G401 (cell line): ENCODE results near the gene CCL21. TPM values are rescaled to one million over a fixed set of nuclear protein-coding genes. Genes with fewer than 3 reads are reported as not detected.
"Not testable (repeated sequence)": the region's sequence is repeated elsewhere in the genome, so short reads cannot be mapped to it uniquely, and the experiment has no call there.

Experiments
- DNase-seq: peaks from one replicate; pipeline ENCODE4 v3.0.0-alpha.2; 2015; ENCODE audit warnings: low spot score
- in situ Hi-C: cut with HindIII; loops from 2 replicates; pipeline ENCODE4 v1.10.0; 2016; ENCODE audit warnings: low sequenced_read_pairs, mixed read lengths
- total RNA-seq: library from RNA; depleted of rRNA; stranded (reverse); fragments of >200 nt; shearing (Covaris generic); gene quantifications from 2 replicates; pipeline ENCODE4 v1.2.3, GENCODE V29; 2014; rRNA removed

CCL21 gene
- total RNA-seq = not detected in 2 replicates

DNA sequence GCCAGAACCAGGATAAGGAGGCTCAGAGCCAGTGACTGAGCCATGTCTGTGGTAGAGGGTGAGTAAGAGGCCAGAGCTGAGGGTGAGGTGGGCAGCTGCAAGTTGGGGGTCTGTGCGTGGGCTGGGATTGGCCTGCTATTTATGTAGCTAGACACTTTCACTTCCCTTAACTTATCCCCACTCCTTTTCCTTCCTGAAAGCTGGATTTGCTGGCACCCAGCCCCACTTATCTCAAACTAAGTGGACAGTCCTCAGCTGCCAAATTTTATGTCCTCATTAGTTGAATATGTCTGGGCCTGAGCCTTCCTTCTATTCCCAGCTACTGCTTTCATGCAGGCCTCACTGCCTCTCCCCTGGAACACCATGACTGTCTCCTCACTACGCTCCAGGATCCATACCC, at the start of gene CCL21:
CCL21 (minus strand) TSS at position 114 of the 400 bp plus-strand sequence; CDS start at position 44, 70 bp downstream.
- in situ Hi-C loops = no loop called here
- no peak for DNase-seq

GRCh38 chr9:34759432-34760134, 49.6 kb upstream of the CCL21 start:
- in situ Hi-C loops = no loop called here

GRCh38 chr9:34750320-34750719, 40.4 kb upstream of the CCL21 start:
- in situ Hi-C loops, DNase-seq: not testable (repeated sequence)

More at GRCh38 chr9:34759432-34760134, 49.6 kb upstream of the CCL21 start:
- no peak for DNase-seq

- in situ Hi-C loops = no loop called here
- no peak for DNase-seq
Measured at GRCh38 chr9:34746526-34746925, 36.6 kb upstream of the CCL21 start.

DNA sequence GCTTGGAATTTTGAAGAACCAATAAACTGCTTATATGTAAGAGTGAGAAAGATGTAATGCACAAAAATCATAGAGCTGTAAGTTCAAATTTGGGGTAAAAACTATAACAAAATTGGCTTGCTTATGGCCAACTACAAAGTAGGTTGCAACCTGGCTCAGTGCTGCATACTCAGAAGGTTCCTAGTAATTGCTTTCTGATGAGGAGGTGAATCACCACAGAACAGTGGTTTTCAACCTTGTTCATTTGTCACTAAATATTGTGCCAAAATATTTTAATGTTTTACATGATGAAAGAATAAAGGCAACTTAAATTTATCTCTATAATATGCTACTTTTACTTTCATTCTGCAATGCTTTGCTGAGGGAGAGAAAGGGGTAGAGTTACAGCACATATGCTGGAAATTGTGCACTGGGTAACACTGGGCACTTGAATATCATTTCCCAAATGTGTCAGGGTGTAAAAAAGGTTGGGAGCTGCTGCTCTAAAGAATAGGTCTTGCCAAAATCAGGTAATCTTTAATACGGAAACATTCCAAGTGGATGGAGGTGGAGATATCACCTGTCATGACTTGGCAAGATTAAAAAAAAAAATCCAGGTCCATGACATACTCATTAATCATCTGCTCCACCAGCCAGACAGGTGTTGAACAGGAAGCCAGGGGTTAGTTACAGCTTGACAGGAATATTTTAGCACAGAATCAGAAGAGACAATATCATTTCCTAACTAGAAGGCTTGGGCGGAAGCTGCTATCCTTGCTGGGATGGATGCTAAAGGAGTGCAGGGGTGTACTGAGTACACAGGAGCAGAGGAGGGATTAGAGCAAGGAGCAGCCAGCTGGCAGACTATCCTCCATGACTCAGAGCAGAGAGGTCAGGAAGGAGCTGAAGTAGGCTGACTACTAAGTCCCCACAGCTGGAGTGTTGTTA, 34.6 kb upstream of the CCL21 start:
- DNase-seq = no peak

DNA sequence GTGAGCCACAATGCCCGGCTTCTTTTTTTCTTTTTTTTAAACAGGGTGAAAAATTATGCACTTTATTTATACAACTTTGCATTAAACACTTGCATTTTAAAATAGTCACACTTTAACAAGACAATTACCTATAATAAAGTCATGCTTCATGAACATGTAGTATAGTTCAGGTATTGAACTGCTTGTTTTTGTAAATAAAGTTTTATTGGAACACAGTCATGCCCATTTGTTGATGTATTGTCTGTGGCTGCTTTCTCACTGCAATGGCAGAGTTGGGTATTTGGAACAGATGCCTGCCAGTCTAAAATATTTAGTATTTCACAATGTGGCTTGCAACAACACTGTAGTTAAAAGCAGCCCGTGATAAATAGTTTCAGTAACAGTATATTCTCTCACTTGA, 32.8 kb upstream of the CCL21 start:
- in situ Hi-C loops = no loop called here
- no peak for DNase-seq

More for the DNA sequence above, 34.6 kb upstream of the CCL21 start:
- in situ Hi-C loops = no loop called here

GRCh38 chr9:34741628-34742027, 31.7 kb upstream of the CCL21 start:
- DNase-seq = no peak
- in situ Hi-C loops = no loop called here

DNA sequence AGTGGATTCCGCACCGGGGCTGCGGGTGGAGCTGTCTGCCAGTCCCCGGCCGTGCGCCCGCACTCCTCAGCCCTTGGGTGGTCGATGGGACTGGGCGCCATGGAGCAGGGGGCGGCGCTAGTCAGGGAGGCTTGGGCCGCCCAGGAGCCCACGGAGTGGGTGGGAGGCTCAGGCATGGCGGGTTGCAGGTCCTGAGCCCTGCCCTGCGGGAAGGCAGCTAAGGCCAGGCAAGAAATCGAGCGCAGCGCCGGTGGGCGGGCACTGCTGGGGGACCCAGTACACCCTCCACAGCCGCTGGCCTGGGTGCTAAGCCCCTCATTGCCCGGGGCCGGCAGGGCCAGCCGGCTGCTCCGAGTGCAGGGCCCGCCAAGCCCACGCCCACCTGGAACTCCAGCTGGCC, 30.2 kb upstream of the CCL21 start:
- DNase-seq, in situ Hi-C loops: not testable (repeated sequence)

- no peak for DNase-seq
- in situ Hi-C loops = no loop called here
Measured at GRCh38 chr9:34737677-34738260, 27.8 kb upstream of the CCL21 start.

DNA sequence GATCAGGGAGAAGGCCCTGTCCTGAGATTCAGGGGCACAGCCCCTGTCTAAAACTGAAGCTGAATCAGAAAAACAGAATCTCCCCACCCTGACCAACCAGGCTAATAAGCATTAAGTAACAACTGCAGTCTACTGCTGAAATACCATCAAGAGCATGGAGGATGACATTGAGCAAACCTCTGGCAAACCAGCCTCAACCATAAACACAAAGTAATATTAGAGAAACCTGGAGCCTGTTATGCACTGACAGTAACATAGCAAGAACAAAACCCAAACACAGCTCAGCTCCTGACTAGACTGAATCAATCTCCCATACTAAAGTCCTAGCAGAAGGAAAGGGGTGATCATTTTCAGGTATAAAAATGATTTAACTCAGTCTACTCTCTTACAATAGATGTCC, 24.8 kb upstream of the CCL21 start:
- no peak for DNase-seq
- in situ Hi-C loops = no loop called here

DNA sequence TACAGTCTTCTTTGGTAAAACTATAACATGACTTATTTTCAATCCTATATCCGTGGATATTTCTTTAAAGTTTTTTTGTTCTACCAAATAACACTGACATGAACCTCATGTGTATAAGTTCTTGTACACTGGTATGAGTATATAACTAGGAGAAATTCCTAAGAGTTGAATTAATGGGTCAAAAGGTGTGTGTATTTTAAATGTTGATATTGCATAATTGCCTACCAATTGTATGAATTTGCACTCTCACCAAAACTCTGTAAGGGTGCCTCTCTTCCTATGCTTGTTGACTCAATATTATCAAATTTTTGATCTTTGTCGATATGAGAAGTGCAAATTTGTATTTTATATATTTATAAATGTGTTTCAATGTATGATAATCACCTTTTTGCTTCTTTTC, 22.9 kb upstream of the CCL21 start:
- no peak for DNase-seq
- in situ Hi-C loops = no loop called here

DNA sequence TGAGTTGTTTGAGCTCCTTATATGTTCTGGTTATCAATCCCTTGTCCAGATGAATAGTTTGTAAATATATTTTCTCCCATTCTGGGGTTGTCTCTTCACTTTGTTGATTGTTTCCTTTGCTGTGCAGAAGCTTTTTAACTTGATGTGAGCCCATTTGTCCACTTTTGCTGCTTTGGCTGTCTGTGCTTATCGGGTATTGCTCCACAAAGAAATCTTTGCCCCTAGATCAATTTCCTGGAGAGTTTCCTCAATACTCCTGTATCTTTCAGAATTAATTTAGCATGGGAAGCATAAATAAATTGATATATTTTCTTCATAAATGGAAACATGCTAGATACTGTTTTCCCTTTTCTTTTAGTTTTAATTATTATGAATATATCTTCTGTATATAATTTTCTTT, 22.5 kb upstream of the CCL21 start:
- no peak for DNase-seq
- in situ Hi-C loops = no loop called here

DNA sequence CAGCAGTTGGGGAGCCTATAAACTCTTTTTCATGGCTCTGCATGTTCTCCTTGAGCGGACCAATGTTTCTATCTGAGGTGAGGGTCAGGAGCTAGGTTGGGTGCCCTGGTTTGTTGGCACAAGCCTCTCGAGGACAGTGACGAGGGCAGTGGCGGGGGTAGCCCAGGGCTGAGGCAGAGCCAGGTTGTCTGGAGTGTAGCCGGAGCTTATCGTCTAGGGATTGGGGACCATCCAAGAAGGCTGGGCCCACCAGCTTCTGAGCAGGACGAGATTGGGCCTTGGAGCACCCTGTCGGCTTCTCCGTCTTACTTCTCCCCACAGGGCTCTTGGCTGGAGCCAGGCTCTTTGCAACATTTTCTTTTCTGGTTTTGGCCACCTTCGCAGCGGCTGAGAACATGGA, 13.2 kb upstream of the CCL21 start:
- DNase-seq = no peak

DNA sequence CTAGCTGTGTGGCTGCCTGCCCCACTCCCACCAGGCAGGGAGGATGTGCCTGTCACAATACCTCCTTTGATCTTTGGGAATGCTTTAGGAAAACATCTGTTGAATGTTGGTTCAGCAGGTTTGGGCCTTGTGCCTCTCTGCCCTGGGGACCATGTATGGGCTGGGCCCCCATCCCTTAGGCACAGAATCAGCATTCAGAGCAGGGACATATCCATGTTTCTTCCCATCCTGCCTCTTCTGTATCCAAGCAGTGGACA, 9.8 kb upstream of the CCL21 start:
- in situ Hi-C loops, DNase-seq: not testable (repeated sequence)

More for the DNA sequence above, 13.2 kb upstream of the CCL21 start:
- in situ Hi-C loops = no loop called here

DNA sequence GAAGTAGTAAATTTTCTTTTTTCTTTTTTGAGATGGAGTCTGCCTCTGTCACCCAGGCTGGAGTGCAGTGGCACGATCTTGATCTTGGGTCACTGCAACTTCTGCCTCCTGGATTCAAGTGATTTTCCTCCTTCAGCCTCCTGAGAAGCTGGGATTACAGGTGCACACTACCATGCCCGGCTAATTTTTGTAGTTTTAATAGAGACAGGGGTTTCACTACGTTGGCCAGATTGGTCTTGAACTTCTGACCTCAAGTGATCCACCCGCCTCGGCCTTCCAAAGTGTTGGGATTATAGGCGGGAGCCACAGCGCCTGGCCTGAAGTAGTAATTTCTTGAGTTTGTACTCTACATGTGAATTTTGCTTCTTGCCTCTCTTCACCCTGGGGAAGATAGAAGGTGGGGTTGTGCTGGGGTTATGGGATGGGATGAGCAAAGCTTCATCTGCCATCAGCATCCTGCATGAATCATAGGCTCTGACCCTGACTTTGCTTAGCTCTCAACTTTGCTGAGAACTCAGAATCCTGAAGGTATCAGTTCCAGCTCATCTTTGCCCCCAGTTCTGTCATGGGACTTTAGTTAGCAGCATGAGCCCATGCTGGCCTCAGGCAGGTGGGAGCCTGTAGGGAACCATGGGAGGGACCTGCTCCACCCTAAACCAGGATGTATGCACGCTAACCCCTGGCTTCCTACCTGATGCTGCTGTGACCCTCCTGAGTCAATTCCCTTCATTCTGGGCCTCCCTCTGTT, 9.3 kb upstream of the CCL21 start:
- in situ Hi-C loops = no loop called here
- no peak for DNase-seq

GRCh38 chr9:34717996-34718614, 8.2 kb upstream of the CCL21 start:
- DNase-seq = no peak
- in situ Hi-C loops = no loop called here

GRCh38 chr9:34716711-34717110, 6.8 kb upstream of the CCL21 start:
- DNase-seq = no peak
- in situ Hi-C loops = no loop called here

DNA sequence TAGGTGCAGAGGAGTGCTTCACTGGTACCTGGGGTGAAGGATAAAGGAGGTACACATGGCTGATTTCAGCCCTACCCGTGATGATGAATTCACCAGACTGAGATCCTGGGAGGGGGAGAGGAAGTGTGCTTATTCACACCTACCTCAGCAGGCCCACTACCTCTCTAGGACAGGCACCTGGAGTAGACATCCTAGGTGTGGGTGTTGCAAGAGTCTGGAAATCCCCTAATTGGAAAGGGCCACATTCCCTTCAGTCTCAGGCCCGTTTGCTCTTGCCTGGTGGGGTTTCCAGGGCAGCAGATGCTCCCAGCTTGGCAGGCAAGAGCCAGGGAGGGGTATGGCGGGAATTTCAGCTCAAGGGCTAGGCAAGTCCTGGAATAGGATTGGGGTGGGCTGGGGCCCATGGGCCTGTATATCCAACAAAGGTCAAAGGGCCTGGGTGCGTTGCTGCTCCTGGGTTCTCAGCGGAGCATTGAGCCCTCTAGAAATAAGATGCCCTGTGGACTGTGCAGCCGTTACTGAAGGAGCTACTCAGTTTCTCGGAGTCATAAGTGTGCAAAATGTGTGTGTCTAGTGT, 5.8 kb upstream of the CCL21 start:
- in situ Hi-C loops = no loop called here
- no peak for DNase-seq

DNA sequence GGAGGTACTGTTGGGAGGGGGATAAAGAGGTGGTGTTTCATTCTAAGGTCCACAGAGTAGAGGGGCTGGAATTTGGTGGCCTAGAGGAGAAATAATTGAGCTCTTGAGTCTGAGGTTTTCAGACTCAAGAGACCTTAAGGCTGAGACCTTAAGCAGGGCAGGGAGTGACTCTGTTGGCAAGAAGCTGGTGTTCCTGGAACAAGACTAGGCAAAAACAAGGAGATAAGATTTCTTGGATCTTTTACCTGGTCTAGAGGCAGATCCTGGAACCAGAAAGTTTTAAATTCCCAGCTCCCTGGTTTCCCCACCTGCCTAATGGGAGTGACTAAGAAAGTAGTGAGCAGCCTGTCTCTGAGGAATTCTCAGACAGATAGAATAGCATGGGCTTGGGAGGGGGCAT, 4.1 kb upstream of the CCL21 start:
- in situ Hi-C loops = no loop called here

More for the DNA sequence above, 4.1 kb upstream of the CCL21 start:
- DNase-seq = no peak
